GM23248 (cell line): Measurements from ENCODE around the gene ADAMTS14. TPM values are rescaled to one million over a fixed set of nuclear protein-coding genes. Genes with fewer than 3 reads are reported as not detected.

Experiments
- DNase-seq: peaks from one replicate; pipeline ENCODE4 v3.0.0-alpha.2; 2015
- H2AFZ ChIP-seq: fragments of 200-600 bp; sonication (generic); 2 replicates; pipeline ENCODE4 v1.6.1; 2016; ENCODE audit warnings: antibody characterized with exemption
- H3F3A ChIP-seq: fragments of 200-600 bp; sonication (generic); 2 replicates; pipeline ENCODE4 v1.6.1; 2016; ENCODE audit warnings: mild to moderate bottlenecking, antibody characterized with exemption, mixed run types; ENCODE audit not compliant: insufficient read depth
- H3K27ac ChIP-seq: fragments of 200-600 bp; sonication (generic); 2 replicates; pipeline ENCODE4 v1.5.1; 2016; ENCODE audit warnings: mild to moderate bottlenecking
- H3K27me3 ChIP-seq: fragments of 200-600 bp; sonication (generic); replicated peaks from 2 replicates; pipeline ENCODE4 v1.6.1; 2016; ENCODE audit warnings: mild to moderate bottlenecking; ENCODE audit not compliant: insufficient read depth
- H3K36me3 ChIP-seq: fragments of 200-600 bp; sonication (generic); 2 replicates; pipeline ENCODE4 v1.6.1; 2016; ENCODE audit warnings: low read depth, mild to moderate bottlenecking
- H3K4me1 ChIP-seq: fragments of 200-600 bp; sonication (generic); 2 replicates; pipeline ENCODE4 v1.6.1; 2016; ENCODE audit warnings: mild to moderate bottlenecking; ENCODE audit not compliant: insufficient read depth
- H3K4me2 ChIP-seq: fragments of 200-600 bp; sonication (generic); one replicate; pipeline ENCODE4 v1.6.1; 2016; ENCODE audit warnings: mild to moderate bottlenecking; ENCODE audit not compliant: unreplicated experiment
- H3K4me3 ChIP-seq: fragments of 200-600 bp; sonication (generic); 2 replicates; pipeline ENCODE4 v1.5.1; 2016; ENCODE audit warnings: mild to moderate bottlenecking
- H3K79me2 ChIP-seq: fragments of 200-600 bp; sonication (generic); 2 replicates; pipeline ENCODE4 v1.6.1; 2016; ENCODE audit warnings: mild to moderate bottlenecking; ENCODE audit not compliant: insufficient read depth
- H3K9ac ChIP-seq: fragments of 200-600 bp; sonication (generic); 2 replicates; pipeline ENCODE4 v1.6.1; 2016; ENCODE audit warnings: mild to moderate bottlenecking
- H3K9me2 ChIP-seq: fragments of 200-600 bp; sonication (generic); 2 replicates; pipeline ENCODE4 v1.6.1; 2016; ENCODE audit warnings: mixed run types, mild to moderate bottlenecking, moderate library complexity; ENCODE audit not compliant: insufficient read depth
- H3K9me3 ChIP-seq: fragments of 200-600 bp; sonication (generic); one replicate; pipeline ENCODE4 v1.6.1; 2017; ENCODE audit warnings: low read depth
- H4K20me1 ChIP-seq: fragments of 200-600 bp; sonication (generic); 2 replicates; pipeline ENCODE4 v1.6.0; 2016; ENCODE audit not compliant: insufficient read depth
- EZH2 ChIP-seq: fragments of 200-600 bp; sonication (generic); IDR thresholded peaks from 2 replicates; pipeline ENCODE4 v1.6.1; 2018; ENCODE audit warnings: antibody characterized with exemption, mild to moderate bottlenecking; ENCODE audit not compliant: insufficient read depth, poor library complexity, severe bottlenecking
- EZH2phosphoT487 ChIP-seq: fragments of 200-600 bp; sonication (generic); IDR thresholded peaks from 2 replicates; pipeline ENCODE4 v1.6.1; 2018; ENCODE audit warnings: antibody characterized with exemption, moderate library complexity, mild to moderate bottlenecking, low read depth; ENCODE audit not compliant: insufficient read depth
- WGBS, 2 experiments: methylation state at CpG; one replicate each; pipeline ENCODE4 v1.1.6; 2015 to 2017; ENCODE audit warnings: low lambda C conversion rate in 2 of 2, low coverage in 1 of 2; ENCODE audit errors: missing lambda C conversion rate in 2 of 2; 5-methylcytosine and 5-hydroxymethylcytosine counted together
- in situ Hi-C: fragments of 300-500 bp; cut with MboI; formaldehyde crosslinking; loops from 2 replicates; pipeline ENCODE4 v1.15.0; 2020
- polyA plus RNA-seq: library from polyadenylated mRNA; unstranded; fragments of >200 nt; fragmentation: Nextera tagmentation; extraction: Ambion mirVana; gene quantifications from 2 replicates; pipeline ENCODE4 v1.2.1, GENCODE V29; 2016
- total RNA-seq: library from RNA; depleted of rRNA; stranded (reverse); fragments of >200 nt; shearing (Covaris generic); gene quantifications from 2 replicates; pipeline ENCODE4 v1.2.3, GENCODE V29; 2014

Gene ADAMTS14
- total and polyA plus RNA-seq, 2 experiments from 2014 or later, result 0.91 to 0.97 TPM

- H3K9ac ChIP-seq, result no peak overlapping the region
- no peak for DNase-seq
- no peak overlapping the region for H3K27ac ChIP-seq
- no peaks in the 10 kb centered on the region for H3K36me3 ChIP-seq
- no peaks in the 10 kb centered on the region for H3K9me2 ChIP-seq
- TF ChIP-seq EZH2phosphoT487 (no peak), EZH2 (no peak)
- H3K4me2 ChIP-seq, result no peak overlapping the region
- no peaks in the 10 kb centered on the region for H4K20me1 ChIP-seq
- H2AFZ ChIP-seq, result no peak overlapping the region
- no peak overlapping the region for H3K4me3 ChIP-seq
- no peaks in the 10 kb centered on the region for H3K9me3 ChIP-seq
- 86 to 89% methylated on average over 13 of the region's 13 CpGs for WGBS, 2 experiments
- H3K79me2 ChIP-seq, result no peaks in the 10 kb centered on the region
- H3F3A ChIP-seq, result peaks cover 8% of the 10 kb centered on the region; the same call in 1 of the 2 replicates
- H3K4me1 ChIP-seq, result peaks cover 13% of the 10 kb centered on the region; the same call in 1 of the 2 replicates
- no peaks in the 10 kb centered on the region for H3K27me3 ChIP-seq
- in situ Hi-C loops, result loop anchor here (10.0 kb wide), 1 partner anchor 293 kb away; no protein-coding TSS in a partner anchor
These were observed 85.5 kb downstream of the ADAMTS14 start for GRCh38 chr10:70757856-70758255.

GRCh38 chr10:70758757-70759514 is 86.6 kb downstream of the ADAMTS14 start:
- in situ Hi-C loops, result loop anchor here (10.0 kb wide), 1 partner anchor 294 kb away; no protein-coding TSS in a partner anchor
- no peak overlapping the region for H3K4me2 ChIP-seq
- no peaks in the 10 kb centered on the region for H3K9me2 ChIP-seq
- H4K20me1 ChIP-seq, result no peaks in the 10 kb centered on the region
- no peaks in the 10 kb centered on the region for H3K36me3 ChIP-seq
- no peaks in the 10 kb centered on the region for H3K79me2 ChIP-seq
- H3K27me3 ChIP-seq, result no peaks in the 10 kb centered on the region
- peak; percentile 85 for DNase-seq
- TF ChIP-seq EZH2phosphoT487 (no peak), EZH2 (no peak)
- WGBS, 2 experiments, result 19 to 25% methylated on average over 7 of the region's 7 CpGs
- peaks cover 13% of the 10 kb centered on the region; the same call in 1 of the 2 replicates for H3K4me1 ChIP-seq
- no peak overlapping the region for H2AFZ ChIP-seq
- peak overlapping the region; percentile 36; the same call in 1 of the 2 replicates for H3K9ac ChIP-seq
- H3K4me3 ChIP-seq, result no peak overlapping the region
- no peaks in the 10 kb centered on the region for H3K9me3 ChIP-seq
- H3K27ac ChIP-seq, result no peak overlapping the region; the same call in 1 of the 2 replicates
- H3F3A ChIP-seq, result peaks cover 8% of the 10 kb centered on the region; the same call in 1 of the 2 replicates

GRCh38 chr10:70759781-70760180 is 87.5 kb downstream of the ADAMTS14 start:
- no peak for TF ChIP-seq EZH2
- no peak for DNase-seq
- Histone ChIP-seq H3K9me2 (no peaks in the 10 kb centered on the region), H3K27ac (no peak overlapping the region), H4K20me1 (no peaks in the 10 kb centered on the region), H3K36me3 (no peaks in the 10 kb centered on the region), H3K4me3 (no peak overlapping the region), H3K9me3 (no peaks in the 10 kb centered on the region), H3F3A (peaks cover 8% of the 10 kb centered on the region; the same call in 1 of the 2 replicates), H3K79me2 (no peaks in the 10 kb centered on the region), H3K4me2 (no peak overlapping the region), H3K9ac (no peak overlapping the region), H2AFZ (no peak overlapping the region), H3K4me1 (peaks cover 9% of the 10 kb centered on the region; the same call in 1 of the 2 replicates), H3K27me3 (no peaks in the 10 kb centered on the region)
- WGBS, 2 experiments, result 66 to 76% methylated on average over 6 of the region's 7 CpGs
- in situ Hi-C loops, result loop anchor here (5.0 to 10.0 kb wide), 2 partner anchors 207 to 295 kb away; no protein-coding TSS in a partner anchor

- 67 to 74% methylated on average over 6 to 12 of the region's 12 CpGs for whole genome bisulfite sequencing, 2 experiments
- H4K20me1 ChIP-seq, result no peaks in the 10 kb centered on the region
- in situ Hi-C loops, result loop anchor here (5.0 kb wide), 1 partner anchor 208 kb away; no protein-coding TSS in a partner anchor
- H3K9me2 ChIP-seq, result no peaks in the 10 kb centered on the region
- H3F3A ChIP-seq, result peaks cover 8% of the 10 kb centered on the region; the same call in 1 of the 2 replicates
- H3K4me3 ChIP-seq, result no peak overlapping the region
- H3K27ac ChIP-seq, result no peak overlapping the region
- no peak overlapping the region for H2AFZ ChIP-seq
- no peaks in the 10 kb centered on the region for H3K9me3 ChIP-seq
- H3K36me3 ChIP-seq, result no peaks in the 10 kb centered on the region
- H3K4me2 ChIP-seq, result no peak overlapping the region
- H3K27me3 ChIP-seq, result no peaks in the 10 kb centered on the region
- no peak for TF ChIP-seq EZH2phosphoT487
- TF ChIP-seq EZH2, result no peak
- no peak for DNase-seq
- no peak overlapping the region for H3K9ac ChIP-seq
- H3K79me2 ChIP-seq, result no peaks in the 10 kb centered on the region
- H3K4me1 ChIP-seq, result peaks cover 5% of the 10 kb centered on the region; the same call in 1 of the 2 replicates
These were observed 88.0 kb downstream of the ADAMTS14 start for GRCh38 chr10:70760271-70760787.
